ENCODE measurements around the gene SP3.

GRCh38 chr2:173941567-173941966 lies 23.6 kb downstream of the SP3 start:
- TF ChIP-seq POLR2AphosphoS5 (IDR thresholded peaks at IDR 0.05; ENCODE audit: low read depth, low read length) (no peak), POU2F2 (IDR thresholded peaks at IDR 0.05; ENCODE audit: low read depth, low read length) (no peak)
